Activated naive CD8-positive, alpha-beta T cell treated with anti-CD3 and anti-CD28 coated beads for 36 hours (primary cell): ENCODE results near the gene ACO2. TPM values are rescaled to one million over a fixed set of nuclear protein-coding genes. Genes with fewer than 3 reads are reported as not detected.
"Not testable (repeated sequence)": the region's sequence is repeated elsewhere in the genome, so short reads cannot be mapped to it uniquely, and the experiment has no call there.

Source experiments
- DNase-seq: peaks from one replicate; pipeline ENCODE4 v3.0.0; 2021
- H3K27ac Mint-ChIP-seq: one replicate; pipeline ENCODE4 v1.8.0; 2022; ENCODE audit warnings: mild to moderate bottlenecking, moderate library complexity, mixed read lengths
- H3K27me3 Mint-ChIP-seq: one replicate; pipeline ENCODE4 v1.8.0; 2022; ENCODE audit warnings: mild to moderate bottlenecking, mixed read lengths
- H3K36me3 Mint-ChIP-seq: one replicate; pipeline ENCODE4 v1.8.0; 2021; ENCODE audit warnings: mild to moderate bottlenecking, mixed read lengths
- H3K4me1 Mint-ChIP-seq: one replicate; pipeline ENCODE4 v1.8.0; 2021; ENCODE audit warnings: mixed read lengths
- H3K4me3 Mint-ChIP-seq: one replicate; pipeline ENCODE4 v1.8.0; 2022; ENCODE audit warnings: mild to moderate bottlenecking, moderate library complexity, mixed read lengths
- H3K9me3 Mint-ChIP-seq: one replicate; pipeline ENCODE4 v1.8.0; 2022; ENCODE audit warnings: mixed read lengths
- total RNA-seq, 2 experiments: library from RNA; stranded (reverse); gene quantifications; one replicate each; pipeline ENCODE4 v1.2.3, GENCODE V29; 2021

ACO2 gene
- total RNA-seq, 2 experiments from 2014 or later: 107 to 109 TPM

- DNase-seq: no peak
- Mint-ChIP-seq H3K4me3 (no peak overlapping the region), H3K4me1 (peaks cover 1% of the 10 kb centered on the region), H3K27ac (no peak overlapping the region), H3K36me3 (no peaks in the 10 kb centered on the region), H3K27me3 (peaks cover 5% of the 10 kb centered on the region), H3K9me3 (no peaks in the 10 kb centered on the region)
Measured at GRCh38 chr22:41551877-41552582, 83.1 kb downstream of the ACO2 start.

DNA sequence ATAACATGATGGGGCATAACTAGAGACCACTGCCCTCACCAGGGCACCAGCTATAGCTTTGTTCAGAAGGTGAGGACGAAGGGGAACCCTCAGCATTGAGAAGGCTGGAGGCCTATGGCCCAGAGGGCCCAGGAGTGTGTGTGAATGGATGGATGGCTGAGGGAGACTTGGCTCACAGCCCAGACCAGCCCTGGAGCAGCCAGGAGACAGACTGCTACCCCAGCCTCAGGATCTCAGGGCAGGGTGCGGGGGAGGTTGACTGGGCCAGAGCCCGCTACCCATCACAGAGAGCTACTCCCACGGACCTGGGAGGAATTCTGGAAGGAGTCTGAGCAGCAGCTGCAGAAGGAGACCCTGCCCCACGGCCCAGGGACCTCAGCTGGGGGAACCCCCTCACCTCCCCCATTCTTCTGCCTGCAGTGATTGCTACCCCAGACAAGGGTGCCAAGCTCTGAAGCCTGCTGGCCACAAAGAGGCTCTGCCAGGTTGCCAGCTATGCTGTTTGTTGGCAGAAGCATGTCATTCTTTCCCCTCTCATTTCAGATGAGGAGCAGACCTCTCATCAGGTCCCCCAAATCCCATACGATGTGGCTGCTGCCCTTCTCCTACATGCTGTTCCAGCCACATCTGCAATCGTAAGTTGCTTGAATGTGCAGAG, 86.5 kb downstream of the ACO2 start:
- no peak for DNase-seq
- H3K4me3 Mint-ChIP-seq: no peak overlapping the region
- peaks cover 6% of the 10 kb centered on the region for H3K4me1 Mint-ChIP-seq
- peaks cover 30% of the 10 kb centered on the region for H3K27me3 Mint-ChIP-seq
- H3K9me3 Mint-ChIP-seq: no peaks in the 10 kb centered on the region
- no peak overlapping the region for H3K27ac Mint-ChIP-seq
- H3K36me3 Mint-ChIP-seq: no peaks in the 10 kb centered on the region

GRCh38 chr22:41556561-41556960, 87.6 kb downstream of the ACO2 start:
- H3K9me3 Mint-ChIP-seq: no peaks in the 10 kb centered on the region
- no peak for DNase-seq
- H3K36me3 Mint-ChIP-seq: no peaks in the 10 kb centered on the region
- H3K27ac Mint-ChIP-seq: no peak overlapping the region
- H3K27me3 Mint-ChIP-seq: peaks cover 41% of the 10 kb centered on the region
- H3K4me3 Mint-ChIP-seq: no peak overlapping the region
- H3K4me1 Mint-ChIP-seq: peaks cover 6% of the 10 kb centered on the region

GRCh38 chr22:41557401-41558240, 88.7 kb downstream of the ACO2 start:
- Mint-ChIP-seq H3K27me3 (peaks cover 49% of the 10 kb centered on the region), H3K27ac (no peak overlapping the region), H3K4me1 (peaks cover 6% of the 10 kb centered on the region), H3K4me3 (no peak overlapping the region), H3K9me3 (no peaks in the 10 kb centered on the region), H3K36me3 (no peaks in the 10 kb centered on the region)
- DNase-seq: no peak

GRCh38 chr22:41558241-41558630, 89.3 kb downstream of the ACO2 start:
- not testable (repeated sequence) for H3K4me1 Mint-ChIP-seq, H3K27ac Mint-ChIP-seq, H3K4me3 Mint-ChIP-seq, DNase-seq, H3K9me3 Mint-ChIP-seq, H3K36me3 Mint-ChIP-seq
- peaks cover 49% of the 10 kb centered on the region for H3K27me3 Mint-ChIP-seq

DNA sequence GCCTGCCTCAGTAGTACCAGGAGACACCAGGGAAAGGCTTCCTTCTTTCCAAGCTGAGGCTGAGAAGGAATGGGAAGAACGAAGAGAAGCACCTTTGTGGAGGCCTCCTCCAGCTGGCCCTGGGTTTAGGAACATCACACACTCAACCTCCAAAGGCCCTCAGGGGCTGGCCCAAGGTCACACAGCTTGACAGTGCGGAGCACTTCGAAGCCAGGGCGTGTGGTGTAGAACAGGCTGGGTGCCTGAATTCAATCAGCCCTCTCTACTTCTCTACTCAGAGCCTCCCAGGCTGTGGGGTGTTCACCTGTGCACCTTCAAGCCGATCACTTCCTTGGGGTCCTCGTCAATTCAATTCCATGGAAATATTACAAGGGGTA, 91.2 kb downstream of the ACO2 start:
- no peak for DNase-seq
- H3K4me1 Mint-ChIP-seq: peaks cover 6% of the 10 kb centered on the region
- no peaks in the 10 kb centered on the region for H3K36me3 Mint-ChIP-seq
- H3K9me3 Mint-ChIP-seq: no peaks in the 10 kb centered on the region
- H3K27ac Mint-ChIP-seq: no peak overlapping the region
- H3K27me3 Mint-ChIP-seq: peaks cover 44% of the 10 kb centered on the region
- no peak overlapping the region for H3K4me3 Mint-ChIP-seq

- H3K9me3 Mint-ChIP-seq: no peaks in the 10 kb centered on the region
- H3K4me1 Mint-ChIP-seq: peaks cover 10% of the 10 kb centered on the region
- no peak overlapping the region for H3K27ac Mint-ChIP-seq
- no peaks in the 10 kb centered on the region for H3K36me3 Mint-ChIP-seq
- H3K4me3 Mint-ChIP-seq: no peak overlapping the region
- H3K27me3 Mint-ChIP-seq: peaks cover 44% of the 10 kb centered on the region
- no peak for DNase-seq
Measured at GRCh38 chr22:41561335-41561734, 92.4 kb downstream of the ACO2 start.

GRCh38 chr22:41561788-41562187, 92.9 kb downstream of the ACO2 start:
- no peak overlapping the region for H3K4me3 Mint-ChIP-seq
- no peak for DNase-seq
- H3K9me3 Mint-ChIP-seq: no peaks in the 10 kb centered on the region
- H3K36me3 Mint-ChIP-seq: no peaks in the 10 kb centered on the region
- H3K27ac Mint-ChIP-seq: no peak overlapping the region
- H3K27me3 Mint-ChIP-seq: peaks cover 44% of the 10 kb centered on the region
- H3K4me1 Mint-ChIP-seq: peaks cover 10% of the 10 kb centered on the region

- H3K27me3 Mint-ChIP-seq: peaks cover 43% of the 10 kb centered on the region
- no peak for DNase-seq
- H3K4me1 Mint-ChIP-seq: peaks cover 7% of the 10 kb centered on the region
- no peaks in the 10 kb centered on the region for H3K36me3 Mint-ChIP-seq
- H3K27ac Mint-ChIP-seq: no peak overlapping the region
- no peak overlapping the region for H3K4me3 Mint-ChIP-seq
- H3K9me3 Mint-ChIP-seq: no peaks in the 10 kb centered on the region
Measured at GRCh38 chr22:41562461-41562860, 93.5 kb downstream of the ACO2 start.

DNA sequence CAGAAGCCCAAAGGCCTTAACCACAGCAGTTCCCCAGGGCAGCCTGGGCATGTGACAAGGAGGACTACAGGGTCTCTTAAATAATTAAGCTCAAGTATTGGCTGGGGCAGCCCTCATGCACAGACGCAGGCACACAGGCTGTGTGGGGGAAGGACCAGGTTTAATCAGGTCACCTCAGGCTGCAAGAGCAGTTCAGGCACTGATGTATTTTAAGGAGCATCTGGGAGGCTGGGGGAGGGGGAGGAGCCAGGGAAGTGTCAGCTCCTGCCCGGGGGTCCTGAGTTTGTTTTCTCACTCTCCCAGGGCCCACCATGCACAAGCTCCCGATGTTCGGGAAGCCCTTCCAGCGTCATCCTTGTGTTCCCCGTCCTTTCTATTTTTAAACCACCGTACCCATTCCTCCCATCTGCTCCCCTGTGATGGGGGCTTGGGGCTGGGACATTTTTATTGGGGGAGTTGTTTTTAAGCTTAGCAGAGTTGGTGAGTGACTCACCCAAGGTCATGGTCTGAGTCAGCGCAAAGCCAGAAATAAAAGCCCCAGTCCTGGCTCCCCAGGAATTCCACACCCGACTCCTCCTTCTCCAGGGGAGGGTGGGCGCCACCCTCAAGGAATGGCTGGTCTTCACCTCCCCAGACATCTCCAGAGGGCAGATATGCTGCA, 94.3 kb downstream of the ACO2 start:
- Mint-ChIP-seq H3K9me3 (no peaks in the 10 kb centered on the region), H3K27ac (no peak overlapping the region), H3K36me3 (no peaks in the 10 kb centered on the region), H3K27me3 (peaks cover 38% of the 10 kb centered on the region), H3K4me1 (peaks cover 5% of the 10 kb centered on the region), H3K4me3 (no peak overlapping the region)
- DNase-seq: no peak

DNA sequence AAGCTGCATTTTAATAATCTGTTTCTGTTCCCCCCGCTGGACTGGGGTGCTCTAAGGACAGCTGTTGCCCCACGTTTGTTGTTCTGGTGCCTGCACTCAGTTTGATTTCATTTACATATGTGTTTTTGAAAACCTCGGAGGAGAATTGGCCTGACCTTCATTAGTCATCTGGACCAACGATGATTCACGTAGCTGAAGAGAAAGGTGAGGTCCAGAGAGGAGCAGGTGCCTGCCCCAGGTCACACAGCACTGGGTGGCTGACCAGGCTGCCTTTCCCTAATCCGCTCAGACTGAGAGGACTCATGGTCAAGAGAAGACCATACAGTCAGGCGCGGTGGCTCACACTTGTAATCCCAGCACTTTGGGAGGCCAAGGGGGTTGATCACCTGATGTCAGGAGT, 95.6 kb downstream of the ACO2 start:
- no peak for DNase-seq
- H3K36me3 Mint-ChIP-seq: no peaks in the 10 kb centered on the region
- H3K27me3 Mint-ChIP-seq: peaks cover 28% of the 10 kb centered on the region
- no peaks in the 10 kb centered on the region for H3K9me3 Mint-ChIP-seq
- H3K4me1 Mint-ChIP-seq: peaks cover 5% of the 10 kb centered on the region
- no peak overlapping the region for H3K27ac Mint-ChIP-seq
- no peak overlapping the region for H3K4me3 Mint-ChIP-seq

DNA sequence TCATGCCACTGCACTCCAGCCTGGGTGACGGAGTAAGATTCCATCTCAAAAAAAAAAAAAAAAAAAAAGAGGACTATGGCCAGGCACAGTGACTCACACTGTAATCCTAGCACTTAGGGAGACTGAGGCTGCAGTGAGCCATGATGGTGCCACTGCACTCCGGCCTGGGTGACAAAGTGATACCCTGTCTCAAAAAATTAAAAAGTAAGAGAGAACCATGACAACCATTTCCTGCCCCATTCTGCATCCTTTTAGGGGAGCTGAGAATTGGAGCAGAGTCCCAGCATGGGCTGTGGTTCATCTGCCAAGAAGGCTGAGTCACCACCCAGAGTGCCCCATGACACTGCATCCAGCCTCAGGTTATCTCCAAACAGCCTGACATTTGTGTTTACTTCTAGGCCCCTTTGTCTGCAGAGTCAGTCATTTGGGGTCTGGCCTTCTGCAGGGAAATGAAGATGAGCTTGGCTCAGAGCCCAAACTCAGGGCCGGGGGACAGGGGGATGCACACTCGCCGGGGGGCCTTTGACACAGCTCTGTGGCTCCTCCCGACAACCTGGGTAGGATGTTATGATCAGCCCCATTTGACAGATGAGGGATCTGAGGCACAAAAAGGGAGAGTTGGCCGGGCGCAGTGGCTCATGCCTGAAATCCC, 96.6 kb downstream of the ACO2 start:
- H3K4me1 Mint-ChIP-seq: peaks cover 5% of the 10 kb centered on the region
- H3K9me3 Mint-ChIP-seq: no peaks in the 10 kb centered on the region
- H3K27me3 Mint-ChIP-seq: peaks cover 18% of the 10 kb centered on the region
- no peaks in the 10 kb centered on the region for H3K36me3 Mint-ChIP-seq
- no peak overlapping the region for H3K4me3 Mint-ChIP-seq
- H3K27ac Mint-ChIP-seq: no peak overlapping the region
- DNase-seq: peak; percentile 38

DNA sequence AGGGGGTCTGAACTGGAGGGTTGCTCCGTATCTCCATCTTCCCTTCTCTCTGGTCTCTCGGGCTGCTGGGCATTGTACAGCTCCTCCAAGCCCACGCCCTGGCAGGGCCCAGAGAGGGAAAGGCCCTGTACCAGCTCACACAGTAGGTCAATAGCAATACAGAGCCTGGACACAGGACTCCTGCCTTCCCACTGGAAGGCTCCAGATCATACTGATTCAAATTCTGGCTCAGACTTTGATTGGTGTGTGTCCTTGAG, 98.5 kb downstream of the ACO2 start:
- H3K27ac Mint-ChIP-seq: no peak overlapping the region
- H3K9me3 Mint-ChIP-seq: no peaks in the 10 kb centered on the region

GRCh38 chr22:41568811-41569210, 99.9 kb downstream of the ACO2 start:
- Mint-ChIP-seq H3K9me3 (no peaks in the 10 kb centered on the region), H3K4me1 (peaks cover 5% of the 10 kb centered on the region), H3K36me3 (no peaks in the 10 kb centered on the region), H3K4me3 (no peak overlapping the region), H3K27ac (no peak overlapping the region), H3K27me3 (no peaks in the 10 kb centered on the region)
- DNase-seq: no peak

More for the DNA sequence above, 98.5 kb downstream of the ACO2 start:
- peaks cover 1% of the 10 kb centered on the region for H3K27me3 Mint-ChIP-seq
- H3K36me3 Mint-ChIP-seq: no peaks in the 10 kb centered on the region
- peaks cover 5% of the 10 kb centered on the region for H3K4me1 Mint-ChIP-seq
- H3K4me3 Mint-ChIP-seq: no peak overlapping the region
- no peak for DNase-seq

DNA sequence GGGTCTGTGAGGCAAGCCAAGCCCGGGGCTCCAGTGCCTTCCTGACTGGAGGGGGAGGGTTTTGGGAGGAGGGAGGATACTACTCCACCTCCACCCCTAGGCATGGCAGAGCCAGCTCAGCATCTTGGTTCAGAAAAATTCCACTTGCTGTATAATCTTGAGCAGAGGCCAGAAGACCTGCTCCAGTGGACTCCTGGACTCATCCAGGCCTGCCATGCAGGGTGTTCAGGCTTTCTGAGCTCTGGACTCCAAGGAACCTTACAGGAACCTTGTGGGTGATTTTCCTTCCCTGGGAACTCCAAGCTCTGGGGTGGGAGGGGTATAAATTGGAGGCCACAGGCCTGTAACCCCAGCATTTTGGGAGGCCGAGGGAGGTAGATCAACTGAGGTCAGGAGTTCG, 101.3 kb downstream of the ACO2 start:
- peaks cover 5% of the 10 kb centered on the region for H3K4me1 Mint-ChIP-seq
- no peak for DNase-seq
- no peak overlapping the region for H3K4me3 Mint-ChIP-seq
- no peaks in the 10 kb centered on the region for H3K36me3 Mint-ChIP-seq
- no peak overlapping the region for H3K27ac Mint-ChIP-seq
- no peaks in the 10 kb centered on the region for H3K9me3 Mint-ChIP-seq
- H3K27me3 Mint-ChIP-seq: no peaks in the 10 kb centered on the region
